ENCODE measurements around the gene N4BP2L2. TPM values are rescaled to one million over a fixed set of nuclear protein-coding genes. Genes with fewer than 3 reads are reported as not detected.
A peak's percentile ranks its signal among the peaks of the same experiment; 100 is the strongest.

Gene N4BP2L2
- total and polyA plus RNA-seq, 2 experiments from 2014 or later = 70.1 to 89.4 TPM

- no peak for TF ChIP-seq EZH2 (IDR thresholded peaks at IDR 0.05; ENCODE audit: insufficient read depth, poor library complexity, severe bottlenecking)
- TF ChIP-seq EZH2phosphoT487 (IDR thresholded peaks at IDR 0.05; ENCODE audit: insufficient read depth, low read depth) = no peak
- no peak overlapping the region for H3K27ac ChIP-seq
- no peaks in the 10 kb centered on the region for H3K9me2 ChIP-seq (ENCODE audit: insufficient read depth)
- no peaks in the 10 kb centered on the region for H3K27me3 ChIP-seq (replicated peaks; ENCODE audit: insufficient read depth)
- H3K4me3 ChIP-seq = no peak overlapping the region
- no peaks in the 10 kb centered on the region for H4K20me1 ChIP-seq (ENCODE audit: insufficient read depth)
- H3K4me1 ChIP-seq (ENCODE audit: insufficient read depth) = no peaks in the 10 kb centered on the region
- H3F3A ChIP-seq (ENCODE audit: insufficient read depth) = no peaks in the 10 kb centered on the region
- no peak overlapping the region for H2AFZ ChIP-seq
- 83 to 85% methylated on average over 8 of the region's 8 CpGs for WGBS, 2 experiments (ENCODE audit: low coverage in 1 of 2, low lambda C conversion rate in 2 of 2, missing lambda C conversion rate in 2 of 2)
- peaks cover 11% of the 10 kb centered on the region; the same call in 1 of the 2 replicates for H3K79me2 ChIP-seq (ENCODE audit: insufficient read depth)
- H3K4me2 ChIP-seq (ENCODE audit: unreplicated experiment) = no peak overlapping the region
- DNase-seq = no peak
- in situ Hi-C loops (cut with MboI) = no loop called here
- H3K9me3 ChIP-seq (ENCODE audit: low read depth) = no peaks in the 10 kb centered on the region
- H3K36me3 ChIP-seq (ENCODE audit: low read depth) = peaks cover 33% of the 10 kb centered on the region
- no peak overlapping the region for H3K9ac ChIP-seq
Observed at GRCh38 chr13:32454886-32455593, 83.6 kb downstream of the N4BP2L2 start.

DNA sequence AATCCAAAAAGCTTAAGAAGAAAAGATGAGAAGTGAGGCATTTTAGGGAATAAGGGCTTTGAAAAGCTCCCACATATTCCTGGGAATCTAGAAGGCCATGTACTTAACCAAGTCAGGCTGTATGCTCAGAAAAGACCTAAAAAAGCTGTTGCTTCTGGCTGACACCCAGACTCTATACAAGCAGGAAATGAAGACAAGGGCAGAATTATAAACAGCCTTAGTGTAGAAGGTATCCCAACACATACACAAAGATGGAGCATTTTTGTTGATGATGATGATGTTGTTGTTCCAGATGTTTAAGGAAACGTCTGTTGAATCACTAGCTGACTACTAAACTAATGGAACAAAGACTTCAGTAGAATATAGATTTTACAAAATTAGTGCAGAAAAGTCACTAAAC is 84.6 kb downstream of the N4BP2L2 start:
- Histone ChIP-seq H3K9me2 (ENCODE audit: insufficient read depth) (no peaks in the 10 kb centered on the region), H3K27ac (peak overlapping the region; percentile 14; the same call in 1 of the 2 replicates), H3K9ac (no peak overlapping the region), H3K4me3 (no peak overlapping the region), H3K36me3 (ENCODE audit: low read depth) (peaks cover 36% of the 10 kb centered on the region), H3K9me3 (ENCODE audit: low read depth) (no peaks in the 10 kb centered on the region), H3K27me3 (replicated peaks; ENCODE audit: insufficient read depth) (no peaks in the 10 kb centered on the region), H3K4me1 (ENCODE audit: insufficient read depth) (peaks cover under 1% of the 10 kb centered on the region; the same call in 1 of the 2 replicates), H3K4me2 (ENCODE audit: unreplicated experiment) (no peak overlapping the region), H3K79me2 (ENCODE audit: insufficient read depth) (peaks cover 4% of the 10 kb centered on the region; the same call in 1 of the 2 replicates), H2AFZ (no peak overlapping the region), H4K20me1 (ENCODE audit: insufficient read depth) (no peaks in the 10 kb centered on the region), H3F3A (ENCODE audit: insufficient read depth) (0 out of 2 replicates have a peak, but pooled peaks cover 1% of the 10 kb centered on the region)
- in situ Hi-C loops (cut with MboI) = no loop called here
- no peak for TF ChIP-seq EZH2phosphoT487 (IDR thresholded peaks at IDR 0.05; ENCODE audit: insufficient read depth, low read depth)
- no peak for TF ChIP-seq EZH2 (IDR thresholded peaks at IDR 0.05; ENCODE audit: insufficient read depth, poor library complexity, severe bottlenecking)
- peak; percentile 3 for DNase-seq
- 50 to 71% methylated on average over 1 of the region's 1 CpG for WGBS, 2 experiments (ENCODE audit: low coverage in 1 of 2, low lambda C conversion rate in 2 of 2, missing lambda C conversion rate in 2 of 2)

DNA sequence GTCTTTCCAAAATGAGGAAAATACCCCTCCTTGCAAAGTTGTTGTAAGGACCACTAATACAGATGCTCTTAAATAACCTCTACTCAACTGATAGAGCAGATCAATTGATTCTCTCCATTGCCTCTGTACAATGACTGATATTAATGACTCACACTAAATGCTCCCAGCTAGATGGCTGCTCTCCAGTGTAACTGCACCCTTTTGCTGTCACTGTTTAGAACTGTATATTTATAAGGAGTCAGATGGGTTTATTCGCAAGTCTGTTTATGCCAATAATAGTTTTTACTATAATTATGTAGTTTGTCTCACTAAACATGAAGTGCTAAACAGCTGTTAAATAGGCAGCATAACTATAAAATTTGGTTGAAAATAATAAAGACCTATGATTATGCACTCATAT is 89.6 kb downstream of the N4BP2L2 start:
- Histone ChIP-seq H3K4me2 (ENCODE audit: unreplicated experiment) (no peak overlapping the region), H3K9ac (no peak overlapping the region), H3K79me2 (ENCODE audit: insufficient read depth) (no peaks in the 10 kb centered on the region), H3K4me3 (no peak overlapping the region), H3K27me3 (replicated peaks; ENCODE audit: insufficient read depth) (no peaks in the 10 kb centered on the region), H3K9me2 (ENCODE audit: insufficient read depth) (no peaks in the 10 kb centered on the region), H2AFZ (no peak overlapping the region), H3K36me3 (ENCODE audit: low read depth) (peaks cover 20% of the 10 kb centered on the region), H3K4me1 (ENCODE audit: insufficient read depth) (peaks cover 4% of the 10 kb centered on the region; the same call in 1 of the 2 replicates), H4K20me1 (ENCODE audit: insufficient read depth) (no peaks in the 10 kb centered on the region), H3F3A (ENCODE audit: insufficient read depth) (0 out of 2 replicates have a peak, but pooled peaks cover 8% of the 10 kb centered on the region), H3K9me3 (ENCODE audit: low read depth) (no peaks in the 10 kb centered on the region), H3K27ac (no peak overlapping the region)
- in situ Hi-C loops (cut with MboI) = no loop called here
- DNase-seq = peak; percentile 41
- 100% methylated on average over 1 of the region's 1 CpG for WGBS, 2 experiments (ENCODE audit: low coverage in 1 of 2, low lambda C conversion rate in 2 of 2, missing lambda C conversion rate in 2 of 2)
- no peak for TF ChIP-seq EZH2phosphoT487 (IDR thresholded peaks at IDR 0.05; ENCODE audit: insufficient read depth, low read depth)
- TF ChIP-seq EZH2 (IDR thresholded peaks at IDR 0.05; ENCODE audit: insufficient read depth, poor library complexity, severe bottlenecking) = no peak

DNA sequence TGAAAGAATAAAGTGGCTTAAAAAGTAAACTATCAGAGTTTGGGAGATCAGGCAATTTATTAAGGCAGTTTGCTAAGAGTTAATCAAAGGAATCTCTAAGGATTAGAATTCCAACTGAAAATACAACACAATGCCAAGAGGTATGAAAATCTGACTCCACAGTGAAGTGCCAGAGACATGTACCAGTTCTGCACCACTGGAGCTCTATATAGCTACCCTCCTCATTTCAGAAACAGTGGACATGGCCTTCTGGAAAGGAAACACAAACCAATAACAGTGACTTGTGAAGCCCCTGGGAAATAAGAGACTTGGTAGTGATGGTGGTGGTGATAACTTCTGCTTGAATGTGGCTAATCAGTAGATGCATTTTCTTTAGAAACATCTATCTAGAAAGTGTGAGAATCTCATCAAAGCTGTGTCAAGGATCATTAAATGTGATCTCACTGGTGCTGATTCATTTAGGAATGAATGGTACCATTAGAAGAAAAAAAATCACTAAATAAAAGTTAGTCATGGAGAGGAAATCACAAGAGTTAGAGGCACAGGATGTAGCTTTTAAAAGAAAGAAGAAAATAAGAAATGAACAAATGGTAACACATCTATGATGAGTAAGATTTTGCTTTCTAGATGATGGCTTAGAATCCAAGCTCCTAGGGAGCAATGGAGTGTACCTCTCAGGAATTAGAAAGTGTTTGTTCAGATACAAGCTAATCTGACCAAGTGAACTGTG is 90.5 kb downstream of the N4BP2L2 start:
- Histone ChIP-seq H3K79me2 (ENCODE audit: insufficient read depth) (no peaks in the 10 kb centered on the region), H3K4me1 (ENCODE audit: insufficient read depth) (peaks cover 4% of the 10 kb centered on the region; the same call in 1 of the 2 replicates), H3K9me2 (ENCODE audit: insufficient read depth) (no peaks in the 10 kb centered on the region), H3K4me2 (ENCODE audit: unreplicated experiment) (no peak overlapping the region), H3K9me3 (ENCODE audit: low read depth) (no peaks in the 10 kb centered on the region), H3K36me3 (ENCODE audit: low read depth) (peaks cover 28% of the 10 kb centered on the region), H3F3A (ENCODE audit: insufficient read depth) (0 out of 2 replicates have a peak, but pooled peaks cover 8% of the 10 kb centered on the region), H3K27ac (no peak overlapping the region), H3K9ac (no peak overlapping the region), H2AFZ (no peak overlapping the region), H4K20me1 (ENCODE audit: insufficient read depth) (no peaks in the 10 kb centered on the region), H3K27me3 (replicated peaks; ENCODE audit: insufficient read depth) (no peaks in the 10 kb centered on the region), H3K4me3 (no peak overlapping the region)
- TF ChIP-seq EZH2phosphoT487 (IDR thresholded peaks at IDR 0.05; ENCODE audit: insufficient read depth, low read depth) = no peak
- no peak for TF ChIP-seq EZH2 (IDR thresholded peaks at IDR 0.05; ENCODE audit: insufficient read depth, poor library complexity, severe bottlenecking)
- in situ Hi-C loops (cut with MboI) = no loop called here
- peak; percentile 23 for DNase-seq

All from GM23248 (cell line).